A549 (cell line): ENCODE data around the gene GRIK4. TPM values are rescaled to one million over a fixed set of nuclear protein-coding genes. Genes with fewer than 3 reads are reported as not detected.

Source experiments
- ATAC-seq, 2 experiments: fragments of 200-7000 bp in 1 of 2; fragments of >200 bp in 1 of 2; cut with Nextera tagmentation in 1 of 2; cut with Tn5 transposase in 1 of 2; 3 replicates each; pipeline versions ENCODE4 v1.8.0 to v1.9.1; 2018 to 2020; ENCODE audit warnings: mild to moderate bottlenecking in 1 of 2, moderate library complexity in 1 of 2
- CTCF ChIA-PET: fragments of 300-600 bp; sonication (Branson Sonifier 250); formaldehyde crosslinking; extraction: SDS; loops from one replicate; lab custom pipeline; 2021; ENCODE audit warnings: antibody characterized with exemption, inconsistent platforms; lab: Yijun Ruan, JAX
- POLR2A ChIA-PET: fragments of 350-600 bp; formaldehyde crosslinking; extraction: SDS; loops from one replicate; lab custom pipeline; 2021; ENCODE audit warnings: antibody characterized with exemption, inconsistent platforms; lab: Yijun Ruan, JAX
- DNase-seq, 2 experiments: peaks; one replicate each; pipeline versions ENCODE4 v3.0.0 to v3.0.0-alpha.2; 2011 to 2016; ENCODE audit warnings: low read depth in 1 of 2, low spot score in 1 of 2
- FAIRE-seq: peaks from 2 replicates; lab custom pipeline; 2011; peaks lifted over from hg19 to GRCh38; lab: Jason Lieb, UNC
- H3K27ac ChIP-seq, 2 experiments: fragments of >200 bp; sonication (Bioruptor Twin); formaldehyde crosslinking; 3 replicates each; pipeline ENCODE4 v1.5.1; 2016 to 2017
- H3K4me1 ChIP-seq: fragments of >200 bp; sonication (Bioruptor Twin); formaldehyde crosslinking; 3 replicates; pipeline ENCODE4 v1.6.1; 2016
- H3K4me2 ChIP-seq: fragments of >200 bp; sonication (Bioruptor Twin); formaldehyde crosslinking; 3 replicates; pipeline ENCODE4 v1.6.1; 2016
- H3K4me3 ChIP-seq: fragments of >200 bp; sonication (Bioruptor Twin); formaldehyde crosslinking; 3 replicates; pipeline ENCODE4 v1.5.1; 2016
- H3K9me3 ChIP-seq: fragments of >200 bp; sonication (Bioruptor Twin); formaldehyde crosslinking; 3 replicates; pipeline ENCODE4 v1.6.1; 2016
- BCL3 ChIP-seq: fragments of >200 bp; sonication (Bioruptor Twin); formaldehyde crosslinking; IDR thresholded peaks from 3 replicates; pipeline ENCODE4 v1.6.1; 2016
- CBX2 ChIP-seq: fragments of 200-600 bp; sonication (generic); IDR thresholded peaks from 2 replicates; pipeline ENCODE4 v1.6.1; 2016; ENCODE audit warnings: low read depth, mild to moderate bottlenecking, borderline replicate concordance
- CBX8 ChIP-seq: fragments of 200-600 bp; sonication (generic); IDR thresholded peaks from 2 replicates; pipeline ENCODE4 v1.6.1; 2016
- CEBPB ChIP-seq, 2 experiments: fragments of >200 bp in 1 of 2; sonication (Bioruptor Twin) in 1 of 2; formaldehyde crosslinking in 1 of 2; IDR thresholded peaks; 2 replicates each; pipeline ENCODE4 v1.6.1; 2012 to 2016
- CTCF ChIP-seq: fragments of >200 bp; sonication (Bioruptor Twin); formaldehyde crosslinking; IDR thresholded peaks from 3 replicates; pipeline ENCODE4 v1.5.1; 2016
- EHMT2 ChIP-seq: fragments of 200-600 bp; sonication (generic); IDR thresholded peaks from 2 replicates; pipeline ENCODE4 v1.6.1; 2016; ENCODE audit warnings: antibody characterized with exemption, low read depth, mild to moderate bottlenecking, moderate library complexity
- FOSL2 ChIP-seq, 2 experiments: fragments of 450-650 bp in 1 of 2; fragments of >200 bp in 1 of 2; sonication (Bioruptor Twin) in 1 of 2; formaldehyde crosslinking; IDR thresholded peaks; 2 replicates each; pipeline versions ENCODE4 v1.5.0 to v1.6.1; 2016 to 2020; ENCODE audit warnings: mild to moderate bottlenecking in 1 of 2, moderate library complexity in 1 of 2
- GATA3 ChIP-seq: IDR thresholded peaks from 2 replicates; pipeline ENCODE4 v1.6.1; 2012; ENCODE audit warnings: borderline replicate concordance
- HDAC2 ChIP-seq: fragments of 200-600 bp; sonication (generic); IDR thresholded peaks from 2 replicates; pipeline ENCODE4 v1.6.1; 2016
- HEYL ChIP-seq: fragments of 250-450 bp; sonication (Bioruptor Pico); IDR thresholded peaks from 2 replicates; pipeline ENCODE4 v1.8.0; 2021; ENCODE audit warnings: mild to moderate bottlenecking, moderate library complexity
- KDM1A ChIP-seq: fragments of 200-600 bp; sonication (generic); IDR thresholded peaks from 2 replicates; pipeline ENCODE4 v1.6.1; 2016; ENCODE audit warnings: low read depth, mild to moderate bottlenecking
- MAX ChIP-seq: IDR thresholded peaks from 2 replicates; pipeline ENCODE4 v1.6.1; 2012
- NFE2L2 ChIP-seq: fragments of 150-350 bp; conservative IDR thresholded peaks from 2 replicates; pipeline ENCODE4 v1.6.1; 2014; ENCODE audit warnings: low read length
- NR3C1 ChIP-seq: fragments of >200 bp; sonication (Bioruptor Twin); formaldehyde crosslinking; IDR thresholded peaks from 3 replicates; pipeline ENCODE4 v1.6.1; 2017
- POLR2A ChIP-seq: IDR thresholded peaks from 2 replicates; pipeline ENCODE4 v1.6.1; 2012; ENCODE audit warnings: mild to moderate bottlenecking, low read length
- POLR2AphosphoS2 ChIP-seq: conservative IDR thresholded peaks from 2 replicates; pipeline ENCODE4 v1.6.1; 2012; ENCODE audit warnings: low read length, improper control_type of control experiment, inconsistent platforms
- RARB ChIP-seq: fragments of 250-450 bp; sonication (Bioruptor Pico); IDR thresholded peaks from 2 replicates; pipeline ENCODE4 v1.8.0; 2021; ENCODE audit warnings: mild to moderate bottlenecking, moderate library complexity
- RNF2 ChIP-seq: fragments of 200-600 bp; sonication (generic); IDR thresholded peaks from 2 replicates; pipeline ENCODE4 v1.6.1; 2016; ENCODE audit warnings: low read depth, mild to moderate bottlenecking, antibody characterized with exemption, moderate library complexity, borderline replicate concordance
- SMC3 ChIP-seq: fragments of >200 bp; sonication (Bioruptor Twin); formaldehyde crosslinking; IDR thresholded peaks from 3 replicates; pipeline ENCODE4 v1.6.1; 2018; ENCODE audit warnings: inconsistent platforms
- TFCP2L1 ChIP-seq: fragments of 250-450 bp; sonication (Bioruptor Pico); IDR thresholded peaks from 2 replicates; pipeline ENCODE4 v1.5.0; 2021; ENCODE audit warnings: mild to moderate bottlenecking
- TP53 ChIP-seq: fragments of 250-450 bp; sonication (Bioruptor Pico); IDR thresholded peaks from 2 replicates; pipeline ENCODE4 v1.5.0; 2021; ENCODE audit warnings: mild to moderate bottlenecking, moderate library complexity
- USF2 ChIP-seq: fragments of 450-650 bp; IDR thresholded peaks from 2 replicates; pipeline ENCODE4 v1.6.1; 2014; ENCODE audit warnings: antibody characterized with exemption
- ZC3H11A ChIP-seq: fragments of 450-650 bp; IDR thresholded peaks from 2 replicates; pipeline ENCODE4 v1.6.1; 2014; ENCODE audit warnings: antibody characterized with exemption, mild to moderate bottlenecking
- WGBS: methylation state at CpG from one replicate; pipeline ENCODE4 v1.1.6; 2017; ENCODE audit errors: missing lambda C conversion rate; 5-methylcytosine and 5-hydroxymethylcytosine counted together
- polyA plus RNA-seq, 4 experiments: library from polyadenylated mRNA; depleted of rRNA in 3 of 4; stranded (reverse); fragments of >200 nt; fragmentation: RNase III in 1 of 4; extraction: RNeasy Plus Mini Kit Qiagen cat#74134 plus additional on column Dnase treatment in 1 of 4; gene quantifications; 2 replicates in 3 of 4; 3 replicates in 1 of 4; pipeline ENCODE4 v1.2.3, GENCODE V29; 2011 to 2017
- TF ChIP-seq, protein P1 (sequence below): IDR thresholded peaks from 2 replicates; pipeline ENCODE4 v1.6.1; 2012
- TF ChIP-seq, protein P2 (sequence below): IDR thresholded peaks from 2 replicates; pipeline ENCODE4 v1.6.1; 2012; ENCODE audit warnings: low read depth, borderline replicate concordance
- TF ChIP-seq, protein P3 (sequence below): fragments of >200 bp; sonication (Bioruptor Twin); formaldehyde crosslinking; IDR thresholded peaks from 2 replicates; pipeline ENCODE4 v1.6.1; 2016

The GRIK4 gene
- polyA plus RNA-seq, 2 of the 4 experiments (the other 2 are of a cell fraction) = 0.01 TPM; not detected in 1

DNA sequence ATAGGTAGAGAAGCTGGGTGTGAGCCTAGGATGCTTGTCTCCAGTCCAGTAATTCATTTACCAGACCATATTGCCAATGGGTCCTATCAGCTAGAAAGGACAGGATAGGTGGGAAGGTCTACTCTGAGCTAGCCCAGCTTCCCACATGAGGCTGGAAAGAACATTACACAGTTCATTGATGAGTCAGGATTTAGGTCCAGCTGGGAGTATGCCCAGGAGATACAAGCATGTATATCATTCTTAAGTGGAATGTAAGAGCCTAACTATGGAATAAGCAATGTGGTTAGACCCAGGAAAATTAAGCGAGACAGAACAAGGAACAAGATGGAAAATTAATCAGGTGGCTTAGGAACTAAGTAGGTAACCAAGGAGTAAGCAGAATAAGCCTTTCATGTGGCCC lies 453.3 kb downstream of the GRIK4 start (continued):
- TF ChIP-seq CTCF (no peak), TFCP2L1 (CRISPR knock-in tag) (no peak)

DNA sequence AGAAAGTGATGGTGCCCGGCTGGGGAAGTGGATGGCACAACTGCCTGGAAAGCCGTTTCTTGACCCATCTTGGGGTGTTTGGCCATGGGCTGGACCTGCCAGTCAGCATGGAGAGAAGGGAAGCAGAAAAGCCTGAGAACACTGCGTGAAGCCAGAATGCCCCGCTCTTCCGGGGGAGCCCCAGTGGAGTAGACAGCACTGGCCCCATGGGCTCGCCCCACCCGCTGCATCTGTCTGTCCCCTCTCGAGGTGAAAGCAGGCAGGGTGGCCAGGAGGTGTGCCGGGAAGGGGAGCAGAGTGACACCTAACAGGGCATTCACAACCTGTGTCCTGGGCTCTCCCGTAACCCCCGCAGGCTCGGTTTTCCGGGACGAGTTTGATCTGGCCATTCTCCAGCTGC lies 455.3 kb downstream of the GRIK4 start:
- DNase-seq (no peak), FAIRE-seq (no peak), ATAC-seq (no peak)
- ChIA-PET CTCF (no interaction called here), POLR2A (no interaction called here)
- Histone ChIP-seq H3K4me3 (no peak overlapping the region), H3K27ac (no peak overlapping the region), H3K4me2 (no peak overlapping the region), H3K9me3 (no peaks in the 10 kb centered on the region), H3K4me1 (no peaks in the 10 kb centered on the region)
- WGBS = 31% methylated on average over 9 of the region's 14 CpGs
- TF ChIP-seq HEYL = no peak
- TF ChIP-seq POLR2AphosphoS2 = no peak
- TF ChIP-seq GATA3 = no peak

GRCh38 chr11:120969993-120970392 lies 458.4 kb downstream of the GRIK4 start:
- no peaks in the 10 kb centered on the region for H3K9me3 ChIP-seq
- no peak overlapping the region for H3K4me2 ChIP-seq
- WGBS = 45% methylated on average over 6 of the region's 6 CpGs
- TF ChIP-seq CEBPB (IDR thresholded peaks at IDR 0.05) = no peak
- no peak for TF ChIP-seq SMC3
- no peak for TF ChIP-seq TP53 (CRISPR knock-in tag)
- TF ChIP-seq EHMT2 = no peak
- no peak for TF ChIP-seq USF2
- TF ChIP-seq CBX2 = no peak
- no peak for TF ChIP-seq MAX
- no peak for TF ChIP-seq NR3C1
- no peak for TF ChIP-seq RARB (CRISPR knock-in tag)
- POLR2A ChIA-PET = no interaction called here
- no peak for FAIRE-seq
- DNase-seq = no peak
- no peak overlapping the region for H3K4me3 ChIP-seq
- no peak overlapping the region for H3K27ac ChIP-seq
- no peak for ATAC-seq
- no peaks in the 10 kb centered on the region for H3K4me1 ChIP-seq
- CTCF ChIA-PET = interaction anchor here (1.1 to 1.4 kb wide), 2 partner anchors 18 to 459 kb away, joined by 4 read pairs; no protein-coding TSS in a partner anchor

DNA sequence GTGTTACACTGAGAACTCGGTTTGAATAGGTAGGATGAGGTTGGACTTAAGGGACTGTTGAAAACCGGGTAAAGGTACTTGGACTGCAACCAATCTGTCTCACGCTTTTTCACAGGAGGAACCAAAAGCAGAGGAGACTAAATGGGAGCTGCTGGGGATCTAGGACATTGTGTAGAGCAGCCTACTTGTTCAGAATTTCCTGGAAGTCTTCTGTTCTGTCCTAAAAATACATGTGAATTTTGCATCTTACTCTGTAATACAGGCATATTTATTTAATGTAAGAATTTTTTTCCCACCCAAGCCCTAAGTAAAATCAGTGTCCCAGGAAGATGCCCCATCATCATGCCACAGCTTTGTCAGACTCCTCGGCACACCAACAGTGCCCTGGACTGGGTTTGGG lies 460.3 kb downstream of the GRIK4 start:
- WGBS = 25% methylated on average over 4 of the region's 4 CpGs
- no peak for FAIRE-seq
- POLR2A ChIA-PET = no interaction called here
- CTCF ChIA-PET = no interaction called here
- Histone ChIP-seq H3K4me3 (no peak overlapping the region), H3K4me1 (no peaks in the 10 kb centered on the region), H3K4me2 (no peak overlapping the region), H3K27ac (no peak overlapping the region), H3K9me3 (no peaks in the 10 kb centered on the region)
- no peak for DNase-seq
- no peak for ATAC-seq
- TF ChIP-seq BCL3 (no peak), HDAC2 (no peak), NFE2L2 (no peak), NR3C1 (no peak), POLR2A (no peak), POLR2AphosphoS2 (no peak), KDM1A (no peak), ZC3H11A (no peak), RNF2 (no peak), HEYL (no peak), TFCP2L1 (CRISPR knock-in tag) (no peak), FOSL2 (IDR thresholded peaks at IDR 0.05) (no peak), FOSL2 (CRISPR knock-in tag; IDR thresholded peaks at IDR 0.05) (no peak), CEBPB (IDR thresholded peaks at IDR 0.05) (no peak), CBX8 (no peak)
- TF ChIP-seq, protein P1, sequence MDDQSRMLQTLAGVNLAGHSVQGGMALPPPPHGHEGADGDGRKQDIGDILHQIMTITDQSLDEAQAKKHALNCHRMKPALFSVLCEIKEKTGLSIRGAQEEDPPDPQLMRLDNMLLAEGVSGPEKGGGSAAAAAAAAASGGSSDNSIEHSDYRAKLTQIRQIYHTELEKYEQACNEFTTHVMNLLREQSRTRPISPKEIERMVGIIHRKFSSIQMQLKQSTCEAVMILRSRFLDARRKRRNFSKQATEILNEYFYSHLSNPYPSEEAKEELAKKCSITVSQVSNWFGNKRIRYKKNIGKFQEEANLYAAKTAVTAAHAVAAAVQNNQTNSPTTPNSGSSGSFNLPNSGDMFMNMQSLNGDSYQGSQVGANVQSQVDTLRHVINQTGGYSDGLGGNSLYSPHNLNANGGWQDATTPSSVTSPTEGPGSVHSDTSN = no peak
- TF ChIP-seq, protein P2, sequence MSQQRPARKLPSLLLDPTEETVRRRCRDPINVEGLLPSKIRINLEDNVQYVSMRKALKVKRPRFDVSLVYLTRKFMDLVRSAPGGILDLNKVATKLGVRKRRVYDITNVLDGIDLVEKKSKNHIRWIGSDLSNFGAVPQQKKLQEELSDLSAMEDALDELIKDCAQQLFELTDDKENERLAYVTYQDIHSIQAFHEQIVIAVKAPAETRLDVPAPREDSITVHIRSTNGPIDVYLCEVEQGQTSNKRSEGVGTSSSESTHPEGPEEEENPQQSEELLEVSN = no peak
- TF ChIP-seq, protein P3, sequence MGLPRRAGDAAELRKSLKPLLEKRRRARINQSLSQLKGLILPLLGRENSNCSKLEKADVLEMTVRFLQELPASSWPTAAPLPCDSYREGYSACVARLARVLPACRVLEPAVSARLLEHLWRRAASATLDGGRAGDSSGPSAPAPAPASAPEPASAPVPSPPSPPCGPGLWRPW = no peak
